Vagina (tissue), 2 donors: ENCODE measurements around the gene CD109. TPM values are rescaled to one million over a fixed set of nuclear protein-coding genes. Genes with fewer than 3 reads are reported as not detected.

ENCODE experiments used
- DNase-seq, 2 donors: peaks; one replicate each; pipeline ENCODE4 v3.0.0-alpha.2; 2017; ENCODE audit errors: extremely low spot score in 2 of 2
- H3K27ac ChIP-seq: fragments of 200-600 bp; sonication (generic); one replicate; pipeline ENCODE4 v1.5.1; 2019
- H3K27me3 ChIP-seq: fragments of 200-600 bp; sonication (generic); one replicate; pipeline ENCODE4 v1.5.1; 2019
- H3K36me3 ChIP-seq, 2 donors: fragments of 200-600 bp; sonication (generic); one replicate each; pipeline ENCODE4 v1.5.1; 2017 to 2019
- H3K4me1 ChIP-seq: fragments of 200-600 bp; sonication (generic); one replicate; pipeline ENCODE4 v1.5.1; 2019
- H3K4me3 ChIP-seq, 2 donors: fragments of 200-600 bp; sonication (generic); 1 replicate in 1 of 2; 2 replicates in 1 of 2; pipeline ENCODE4 v1.5.1; 2016 to 2019
- H3K9me3 ChIP-seq: fragments of 200-600 bp; sonication (generic); one replicate; pipeline ENCODE4 v1.5.1; 2019
- CTCF ChIP-seq, 3 experiments: fragments of 450-650 bp in 2 of 3; fragments of 200-600 bp in 1 of 3; sonication (generic) in 1 of 3; IDR thresholded peaks; one replicate each; pipeline ENCODE4 v1.5.1; 2017 to 2019; ENCODE audit warnings: antibody characterized with exemption in 3 of 3, mild to moderate bottlenecking in 2 of 3, moderate library complexity in 2 of 3
- POLR2A ChIP-seq, 2 donors: fragments of 450-650 bp; IDR thresholded peaks; one replicate each; pipeline ENCODE4 v1.6.1; 2017; ENCODE audit warnings: antibody characterized with exemption in 2 of 2, mild to moderate bottlenecking in 2 of 2, moderate library complexity in 2 of 2
- POLR2AphosphoS5 ChIP-seq, 2 donors: sonication (generic); formaldehyde crosslinking; IDR thresholded peaks; one replicate each; pipeline ENCODE4 v1.9.0; 2017; ENCODE audit warnings: antibody characterized with exemption in 2 of 2, mild to moderate bottlenecking in 2 of 2, low read depth in 1 of 2; ENCODE audit not compliant: insufficient read depth in 1 of 2
- intact Hi-C: fragments of 100-400 bp; cut with DNase I; formaldehyde crosslinking; loops from one replicate; pipeline ENCODE4 v1.15.1; 2023
- total RNA-seq: library from RNA; depleted of rRNA; stranded (reverse); fragments of >200 nt; gene quantifications from one replicate; pipeline ENCODE4 v1.2.3, GENCODE V29; 2016

Gene CD109
- total RNA-seq, 1 donor from 2014 or later: 29.0 TPM

- TF ChIP-seq POLR2A (IDR thresholded peaks at IDR 0.05) (no peak), POLR2AphosphoS5 (IDR thresholded peaks at IDR 0.05; ENCODE audit: insufficient read depth in 1 of 2, low read depth in 1 of 2) (peak in 1 of 2 donors; percentile 16), CTCF (IDR thresholded peaks at IDR 0.05) (peak; percentile 61 to 75 (median 71))
- intact Hi-C loops: no loop called here
- H3K27ac ChIP-seq: no peak overlapping the region
These were observed 159.2 kb downstream of the CD109 start for GRCh38 chr6:73854998-73855718.

DNA sequence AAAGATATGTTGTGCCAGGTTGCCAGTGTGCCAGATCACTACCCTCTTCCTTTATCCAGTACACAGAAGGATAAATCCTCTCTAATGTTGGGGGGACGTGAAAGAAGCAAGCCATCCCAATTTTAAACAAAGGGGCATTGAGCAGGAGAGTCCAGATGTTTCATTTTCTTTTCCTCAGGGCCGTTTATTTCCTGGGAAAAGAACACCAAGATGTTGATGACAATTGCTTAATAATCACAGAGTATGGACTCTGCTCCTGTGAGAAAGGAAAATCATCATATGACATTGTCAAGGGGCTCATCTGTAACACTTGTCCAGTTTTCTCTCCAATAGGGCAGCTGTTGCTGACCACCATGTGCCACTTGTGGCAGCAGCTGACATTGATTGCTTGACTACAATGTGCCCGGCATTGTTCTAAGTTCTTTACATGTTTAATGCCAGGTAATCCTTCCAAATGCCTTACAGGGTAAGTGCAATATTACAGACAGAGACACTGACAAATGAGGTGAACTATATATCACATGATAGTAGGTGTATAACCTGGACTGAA, 161.4 kb downstream of the CD109 start:
- Histone ChIP-seq H3K4me3 (no peak overlapping the region), H3K36me3 (no peaks in the 10 kb centered on the region), H3K4me1 (no peaks in the 10 kb centered on the region), H3K9me3 (no peaks in the 10 kb centered on the region), H3K27ac (no peak overlapping the region), H3K27me3 (no peaks in the 10 kb centered on the region)
- intact Hi-C loops: no loop called here
- TF ChIP-seq CTCF (IDR thresholded peaks at IDR 0.05) (no peak), POLR2A (IDR thresholded peaks at IDR 0.05) (no peak), POLR2AphosphoS5 (IDR thresholded peaks at IDR 0.05; ENCODE audit: insufficient read depth in 1 of 2, low read depth in 1 of 2) (no peak)
- DNase-seq: no peak

More at GRCh38 chr6:73854998-73855718, 159.2 kb downstream of the CD109 start:
- DNase-seq: no peak
- Histone ChIP-seq H3K4me1 (no peaks in the 10 kb centered on the region), H3K27me3 (no peaks in the 10 kb centered on the region), H3K9me3 (no peaks in the 10 kb centered on the region), H3K4me3 (peak overlapping the region in 1 of 2 donors; percentile 19), H3K36me3 (no peaks in the 10 kb centered on the region)

- intact Hi-C loops: no loop called here
- no peak for TF ChIP-seq POLR2A (IDR thresholded peaks at IDR 0.05)
- TF ChIP-seq POLR2AphosphoS5 (IDR thresholded peaks at IDR 0.05; ENCODE audit: insufficient read depth in 1 of 2, low read depth in 1 of 2): no peak
- no peak for TF ChIP-seq CTCF (IDR thresholded peaks at IDR 0.05)
- Histone ChIP-seq H3K4me1 (no peaks in the 10 kb centered on the region), H3K9me3 (no peaks in the 10 kb centered on the region), H3K4me3 (no peak overlapping the region), H3K27ac (no peak overlapping the region), H3K36me3 (no peaks in the 10 kb centered on the region), H3K27me3 (no peaks in the 10 kb centered on the region)
- no peak for DNase-seq
These were observed 162.4 kb downstream of the CD109 start for GRCh38 chr6:73858376-73858775.

DNA sequence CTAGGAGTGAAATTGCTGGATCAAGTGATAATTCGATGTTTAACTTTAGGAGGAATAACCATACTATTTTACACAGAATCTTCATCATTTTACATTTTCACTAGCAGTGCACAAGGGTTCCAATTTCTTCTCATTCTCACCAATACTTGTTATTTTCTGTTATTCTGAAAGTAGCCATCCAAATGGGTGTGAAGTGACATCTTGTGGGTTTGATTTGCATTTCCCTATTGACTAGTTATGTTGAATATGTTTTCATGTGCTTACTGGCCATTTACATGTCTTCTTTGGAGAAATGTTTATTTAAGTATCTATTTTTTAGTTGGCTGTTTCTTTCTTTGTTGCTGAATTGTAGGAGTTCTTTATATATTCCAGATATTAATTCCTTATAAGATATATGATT, 164.3 kb downstream of the CD109 start:
- TF ChIP-seq POLR2A (IDR thresholded peaks at IDR 0.05): no peak
- TF ChIP-seq POLR2AphosphoS5 (IDR thresholded peaks at IDR 0.05; ENCODE audit: insufficient read depth in 1 of 2, low read depth in 1 of 2): no peak
- no peak for TF ChIP-seq CTCF (IDR thresholded peaks at IDR 0.05)
- no peaks in the 10 kb centered on the region for H3K9me3 ChIP-seq
- no peak for DNase-seq
- no peaks in the 10 kb centered on the region for H3K27me3 ChIP-seq
- intact Hi-C loops: no loop called here
- no peaks in the 10 kb centered on the region for H3K36me3 ChIP-seq
- H3K27ac ChIP-seq: no peak overlapping the region
- no peak overlapping the region for H3K4me3 ChIP-seq
- no peaks in the 10 kb centered on the region for H3K4me1 ChIP-seq

DNA sequence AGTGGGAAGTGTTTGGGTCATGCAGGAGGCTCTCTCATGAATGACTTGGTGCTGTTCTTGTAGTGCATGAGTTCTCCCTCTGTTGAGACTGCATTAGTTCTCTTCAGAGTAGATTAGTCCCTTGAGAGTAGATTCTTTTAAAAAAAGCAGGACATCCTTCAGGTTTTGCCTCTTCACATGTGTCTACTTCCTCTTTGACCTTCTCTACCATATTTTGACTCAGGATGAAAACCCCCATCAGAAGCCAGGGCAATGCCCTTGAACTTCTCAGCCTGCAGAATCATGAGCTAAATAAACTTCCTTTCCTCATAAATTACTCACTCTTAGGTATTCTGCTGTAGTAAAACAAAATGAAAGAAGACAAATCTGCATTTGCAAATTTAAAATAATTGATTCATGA, 170.3 kb downstream of the CD109 start:
- Histone ChIP-seq H3K4me3 (no peak overlapping the region), H3K9me3 (no peaks in the 10 kb centered on the region), H3K4me1 (no peaks in the 10 kb centered on the region), H3K27ac (no peak overlapping the region), H3K27me3 (no peaks in the 10 kb centered on the region), H3K36me3 (no peaks in the 10 kb centered on the region)
- TF ChIP-seq CTCF (IDR thresholded peaks at IDR 0.05) (no peak), POLR2A (IDR thresholded peaks at IDR 0.05) (no peak), POLR2AphosphoS5 (IDR thresholded peaks at IDR 0.05; ENCODE audit: insufficient read depth in 1 of 2, low read depth in 1 of 2) (no peak)
- intact Hi-C loops: no loop called here
- no peak for DNase-seq
